Brain microvascular endothelial cell (primary cell): ENCODE data around the gene ANLN.
"Not testable (repeated sequence)": the region's sequence is repeated elsewhere in the genome, so short reads cannot be mapped to it uniquely, and the experiment has no call there.

Experiments used
- DNase-seq: peaks from one replicate; pipeline ENCODE4 v3.0.0-alpha.2; 2020
- H3K27ac ChIP-seq: fragments of 250-450 bp; sonication (Bioruptor Pico); 2 replicates; pipeline ENCODE4 v1.5.1; 2020; ENCODE audit warnings: mild to moderate bottlenecking, moderate library complexity
- H3K27me3 ChIP-seq: fragments of 250-450 bp; sonication (Bioruptor Pico); replicated peaks from 2 replicates; pipeline ENCODE4 v1.5.1; 2020; ENCODE audit warnings: mild to moderate bottlenecking
- H3K36me3 ChIP-seq: fragments of 250-450 bp; sonication (Bioruptor Pico); replicated peaks from 2 replicates; pipeline ENCODE4 v1.5.1; 2020; ENCODE audit warnings: mild to moderate bottlenecking
- H3K4me3 ChIP-seq: 2 replicates; pipeline ENCODE4 v1.5.1; 2011; ENCODE audit warnings: low read depth, mild to moderate bottlenecking, control low read depth, low read length, moderate library complexity
- CTCF ChIP-seq: IDR thresholded peaks from 2 replicates; pipeline ENCODE4 v1.5.1; 2011; ENCODE audit warnings: low read depth, mild to moderate bottlenecking, moderate library complexity, low read length, control low read depth, inconsistent platforms; ENCODE audit errors: missing control alignments
- in situ Hi-C: cut with HindIII; loops from 2 replicates; pipeline ENCODE4 v1.10.0; 2017; ENCODE audit warnings: low sequenced_read_pairs, low pct_ligation_motif_present

ANLN gene

GRCh38 chr7:36484265-36484664 is 94.6 kb downstream of the ANLN start:
- Histone ChIP-seq H3K4me3 (no peak overlapping the region), H3K27ac (no peak overlapping the region), H3K36me3 (no peaks in the 10 kb centered on the region), H3K27me3 (no peaks in the 10 kb centered on the region)
- no peak for TF ChIP-seq CTCF
- in situ Hi-C loops: no loop called here
- DNase-seq: no peak

GRCh38 chr7:36486336-36486735 is 96.7 kb downstream of the ANLN start:
- no peak overlapping the region for H3K27ac ChIP-seq
- H3K4me3 ChIP-seq: no peak overlapping the region
- H3K27me3 ChIP-seq: no peaks in the 10 kb centered on the region
- no peaks in the 10 kb centered on the region for H3K36me3 ChIP-seq
- DNase-seq: no peak
- TF ChIP-seq CTCF: no peak
- in situ Hi-C loops: no loop called here

GRCh38 chr7:36487756-36488336 is 98.2 kb downstream of the ANLN start:
- no peak overlapping the region for H3K27ac ChIP-seq
- H3K27me3 ChIP-seq: no peaks in the 10 kb centered on the region
- TF ChIP-seq CTCF: peak; percentile 70
- no peak overlapping the region for H3K4me3 ChIP-seq
- in situ Hi-C loops: no loop called here
- DNase-seq: peak; percentile 57
- H3K36me3 ChIP-seq: no peaks in the 10 kb centered on the region

GRCh38 chr7:36488672-36489071 is 99.0 kb downstream of the ANLN start:
- in situ Hi-C loops, H3K36me3 ChIP-seq, H3K27me3 ChIP-seq, H3K27ac ChIP-seq, DNase-seq, H3K4me3 ChIP-seq: not testable (repeated sequence)

- in situ Hi-C loops: no loop called here
- H3K27ac ChIP-seq: no peak overlapping the region
- H3K4me3 ChIP-seq: no peak overlapping the region
- no peaks in the 10 kb centered on the region for H3K36me3 ChIP-seq
- TF ChIP-seq CTCF: no peak
- DNase-seq: no peak
- H3K27me3 ChIP-seq: no peaks in the 10 kb centered on the region
These were observed 100.8 kb downstream of the ANLN start for GRCh38 chr7:36490419-36490830.

- no peak for DNase-seq
- in situ Hi-C loops: no loop called here
- no peak for TF ChIP-seq CTCF
- Histone ChIP-seq H3K27ac (no peak overlapping the region), H3K36me3 (no peaks in the 10 kb centered on the region), H3K4me3 (no peak overlapping the region), H3K27me3 (no peaks in the 10 kb centered on the region)
These were observed 101.7 kb downstream of the ANLN start for GRCh38 chr7:36491317-36491716.
